Loucy (cell line): ENCODE results near the gene STX7.

ENCODE experiments used
- EZH2phosphoT487 ChIP-seq: fragments of 200-600 bp; IDR thresholded peaks from 2 replicates; pipeline ENCODE4 v1.6.1; 2018; ENCODE audit warnings: antibody characterized with exemption, mild to moderate bottlenecking, moderate library complexity, borderline replicate concordance
- TF ChIP-seq, protein P1 (sequence below): fragments of 200-600 bp; sonication (generic); conservative IDR thresholded peaks from 2 replicates; pipeline ENCODE4 v1.5.1; 2014; ENCODE audit warnings: mild to moderate bottlenecking, antibody characterized with exemption, low read length

DNA sequence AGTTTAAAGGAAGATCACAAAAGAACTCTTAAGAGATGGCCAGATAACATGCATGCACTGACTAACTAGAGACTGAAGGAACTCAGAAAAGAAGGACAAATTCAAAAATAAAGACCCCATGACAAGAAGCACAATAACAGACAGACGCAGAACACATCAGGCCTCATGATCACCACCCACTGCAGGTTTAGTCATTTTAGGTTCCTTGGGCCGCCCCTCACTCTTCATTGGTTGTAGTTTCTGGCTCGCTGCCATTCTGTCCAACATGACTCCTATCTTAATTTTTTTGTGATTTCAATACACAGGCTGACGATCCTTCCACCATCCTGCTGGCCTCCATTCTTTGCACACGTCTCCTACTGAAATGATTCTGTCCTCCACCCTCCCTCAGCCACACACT lies 21.6 kb downstream of the STX7 start:
- TF ChIP-seq, protein P1, sequence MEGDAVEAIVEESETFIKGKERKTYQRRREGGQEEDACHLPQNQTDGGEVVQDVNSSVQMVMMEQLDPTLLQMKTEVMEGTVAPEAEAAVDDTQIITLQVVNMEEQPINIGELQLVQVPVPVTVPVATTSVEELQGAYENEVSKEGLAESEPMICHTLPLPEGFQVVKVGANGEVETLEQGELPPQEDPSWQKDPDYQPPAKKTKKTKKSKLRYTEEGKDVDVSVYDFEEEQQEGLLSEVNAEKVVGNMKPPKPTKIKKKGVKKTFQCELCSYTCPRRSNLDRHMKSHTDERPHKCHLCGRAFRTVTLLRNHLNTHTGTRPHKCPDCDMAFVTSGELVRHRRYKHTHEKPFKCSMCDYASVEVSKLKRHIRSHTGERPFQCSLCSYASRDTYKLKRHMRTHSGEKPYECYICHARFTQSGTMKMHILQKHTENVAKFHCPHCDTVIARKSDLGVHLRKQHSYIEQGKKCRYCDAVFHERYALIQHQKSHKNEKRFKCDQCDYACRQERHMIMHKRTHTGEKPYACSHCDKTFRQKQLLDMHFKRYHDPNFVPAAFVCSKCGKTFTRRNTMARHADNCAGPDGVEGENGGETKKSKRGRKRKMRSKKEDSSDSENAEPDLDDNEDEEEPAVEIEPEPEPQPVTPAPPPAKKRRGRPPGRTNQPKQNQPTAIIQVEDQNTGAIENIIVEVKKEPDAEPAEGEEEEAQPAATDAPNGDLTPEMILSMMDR, result no peak
- TF ChIP-seq EZH2phosphoT487, result no peak
